GDM1 (cell line): ENCODE measurements around the gene PLEKHA5.

Source experiments
- DNase-seq: peaks from one replicate; lab custom pipeline; 2025; lab: John Stamatoyannopoulos, UW

PLEKHA5 gene

GRCh38 chr12:19130224-19131024 is 891 bp downstream of the PLEKHA5 start:
- DNase-seq, result peak; percentile 1

- no peak for DNase-seq
These were observed 1.5 kb downstream of the PLEKHA5 start for GRCh38 chr12:19131025-19131444.

DNA sequence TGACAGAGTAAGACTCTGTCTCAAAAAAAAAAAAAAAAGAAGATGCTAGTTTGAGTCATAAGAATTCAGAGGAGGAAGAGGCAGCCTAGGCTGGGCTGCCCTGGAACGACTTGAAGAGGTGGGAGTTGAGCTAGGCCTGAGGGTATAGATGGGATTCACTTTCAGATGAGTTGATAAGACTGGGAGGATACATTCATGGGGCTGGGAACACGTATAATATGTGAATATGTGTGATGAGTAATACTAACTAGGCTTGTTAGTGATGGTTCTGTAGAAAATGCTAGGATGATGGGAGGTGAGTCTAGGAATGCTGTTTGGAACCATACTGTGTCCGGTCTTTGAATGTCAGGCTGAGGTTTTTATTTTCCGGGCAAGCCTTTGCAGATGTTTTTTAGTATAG is 9.0 kb downstream of the PLEKHA5 start:
- no peak for DNase-seq

- DNase-seq, result no peak
These were observed 9.4 kb downstream of the PLEKHA5 start for GRCh38 chr12:19138956-19139355.

DNA sequence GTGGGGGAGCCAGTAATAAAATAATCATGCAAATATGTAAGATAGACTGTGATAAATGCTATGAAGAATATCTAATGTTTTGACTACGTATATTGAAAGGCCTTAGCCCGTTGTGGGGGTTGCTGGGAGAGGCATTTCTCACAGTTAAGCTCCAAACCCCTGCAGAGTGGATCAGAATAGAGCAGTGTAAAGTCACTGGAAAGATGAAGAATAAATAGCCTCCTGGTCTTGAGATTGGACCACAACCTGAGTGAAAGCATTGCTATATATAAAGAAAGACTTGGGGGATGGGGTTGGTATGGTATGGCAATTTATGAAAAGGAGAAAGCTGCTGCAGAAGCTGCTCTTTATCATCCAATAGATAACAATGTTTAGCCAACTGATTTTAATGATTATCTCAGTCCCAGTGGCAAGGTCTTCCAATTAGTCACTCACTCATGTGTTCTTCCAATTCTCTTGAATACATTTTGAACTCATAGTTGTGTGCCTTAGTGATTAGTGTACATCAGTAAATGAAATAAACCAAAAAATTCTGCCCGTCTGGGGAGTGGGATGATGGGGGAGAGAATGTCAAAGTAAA is 10.2 kb downstream of the PLEKHA5 start:
- no peak for DNase-seq

GRCh38 chr12:19140381-19141236 is 11.1 kb downstream of the PLEKHA5 start:
- DNase-seq, result no peak

DNA sequence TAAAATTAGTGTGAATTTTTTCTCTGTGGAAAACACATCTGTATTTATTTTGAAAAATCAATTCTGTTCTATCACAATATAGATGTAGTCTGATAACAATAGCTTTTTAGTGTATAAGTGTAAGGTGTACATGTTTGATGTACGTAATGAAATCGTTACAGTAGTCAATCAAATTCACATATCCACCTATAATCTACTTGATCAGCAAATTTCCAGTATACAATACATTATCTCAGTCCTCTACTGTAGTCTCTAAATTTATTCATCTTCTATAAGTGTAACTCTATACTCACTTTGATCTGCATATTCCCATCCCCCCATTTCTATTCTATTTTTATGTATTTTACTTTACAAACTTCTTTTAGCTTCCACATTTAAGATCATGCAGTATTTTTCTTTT is 13.0 kb downstream of the PLEKHA5 start:
- DNase-seq, result no peak

DNA sequence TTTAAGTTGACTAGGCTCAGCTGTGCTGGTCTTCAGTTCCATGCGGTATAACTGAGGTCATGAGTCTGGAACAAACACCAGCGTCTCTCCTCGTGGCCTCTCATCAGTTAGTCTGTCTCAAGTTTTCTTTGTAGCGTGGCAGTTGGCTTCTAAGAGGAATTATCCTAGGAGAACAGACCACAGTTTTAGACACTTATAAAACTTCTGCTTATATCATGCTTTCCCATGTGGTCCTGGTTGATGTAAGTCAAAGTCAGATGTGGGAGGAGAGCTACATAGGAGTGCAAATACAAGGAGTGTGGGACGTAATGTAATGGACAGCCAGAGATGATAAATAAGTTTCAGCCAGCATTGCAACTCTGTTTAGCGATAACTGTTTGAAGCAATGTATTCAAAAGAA is 14.8 kb downstream of the PLEKHA5 start:
- DNase-seq, result no peak

DNA sequence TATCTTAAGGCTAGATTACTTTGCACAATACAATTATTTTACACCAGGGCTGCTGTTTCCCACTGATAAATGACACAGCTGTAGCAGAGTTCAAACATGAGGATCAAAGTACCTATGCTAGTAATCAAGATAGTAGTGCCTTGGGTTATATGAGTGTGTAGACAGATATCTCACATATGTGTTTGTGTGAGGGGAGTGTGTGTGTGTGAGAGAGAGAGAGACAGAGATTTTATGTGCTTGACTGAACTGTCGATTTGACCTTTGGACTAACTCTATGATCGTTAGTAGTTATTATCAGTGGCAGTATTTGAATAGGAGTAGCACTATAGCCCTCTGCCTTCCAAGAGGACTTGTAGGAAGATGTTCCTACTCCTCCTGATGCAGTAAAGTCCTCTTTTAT is 15.5 kb downstream of the PLEKHA5 start:
- DNase-seq, result no peak

DNA sequence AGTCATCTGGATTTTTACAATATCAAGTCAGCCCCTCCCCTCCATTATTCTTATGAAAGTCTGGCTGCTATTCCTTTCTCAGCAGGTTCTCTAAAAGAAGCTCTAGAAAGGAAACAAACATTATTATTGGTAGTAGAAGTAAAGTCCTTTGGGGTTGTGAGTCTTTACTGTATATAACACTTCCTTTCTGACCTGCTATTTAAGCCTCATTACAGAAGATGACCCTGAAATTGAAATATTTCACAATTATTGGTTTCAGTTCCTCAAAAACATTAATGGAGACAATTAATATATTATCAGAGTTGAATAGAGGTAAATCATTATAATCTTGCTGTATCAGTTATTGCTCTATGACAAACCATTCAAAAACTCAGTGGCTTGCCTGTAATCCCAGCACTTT is 19.3 kb downstream of the PLEKHA5 start:
- DNase-seq, result no peak

GRCh38 chr12:19150273-19150900 is 20.9 kb downstream of the PLEKHA5 start:
- DNase-seq, result no peak

- no peak for DNase-seq
These were observed 21.8 kb downstream of the PLEKHA5 start for GRCh38 chr12:19151298-19151697.

- no peak for DNase-seq
These were observed 23.9 kb downstream of the PLEKHA5 start for GRCh38 chr12:19153396-19153795.

DNA sequence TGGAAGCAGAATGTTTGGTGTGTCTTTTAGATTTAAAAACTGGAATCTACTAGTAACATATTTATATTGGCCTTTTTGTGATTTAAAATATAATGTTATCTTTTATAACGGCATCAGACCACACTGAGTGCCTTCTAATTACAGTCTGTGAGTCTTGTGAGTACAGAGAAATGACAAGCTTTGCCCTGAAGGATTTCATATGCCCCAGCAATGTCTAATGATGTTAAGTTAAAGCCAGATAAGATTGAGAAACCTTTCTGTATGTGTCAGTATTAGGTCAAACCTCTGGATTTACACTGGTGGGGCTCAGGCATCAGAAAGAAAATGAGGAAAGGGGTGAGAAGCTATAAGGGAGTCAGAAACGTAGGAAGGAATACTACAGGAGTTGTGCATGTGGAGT is 25.2 kb downstream of the PLEKHA5 start:
- DNase-seq, result no peak

DNA sequence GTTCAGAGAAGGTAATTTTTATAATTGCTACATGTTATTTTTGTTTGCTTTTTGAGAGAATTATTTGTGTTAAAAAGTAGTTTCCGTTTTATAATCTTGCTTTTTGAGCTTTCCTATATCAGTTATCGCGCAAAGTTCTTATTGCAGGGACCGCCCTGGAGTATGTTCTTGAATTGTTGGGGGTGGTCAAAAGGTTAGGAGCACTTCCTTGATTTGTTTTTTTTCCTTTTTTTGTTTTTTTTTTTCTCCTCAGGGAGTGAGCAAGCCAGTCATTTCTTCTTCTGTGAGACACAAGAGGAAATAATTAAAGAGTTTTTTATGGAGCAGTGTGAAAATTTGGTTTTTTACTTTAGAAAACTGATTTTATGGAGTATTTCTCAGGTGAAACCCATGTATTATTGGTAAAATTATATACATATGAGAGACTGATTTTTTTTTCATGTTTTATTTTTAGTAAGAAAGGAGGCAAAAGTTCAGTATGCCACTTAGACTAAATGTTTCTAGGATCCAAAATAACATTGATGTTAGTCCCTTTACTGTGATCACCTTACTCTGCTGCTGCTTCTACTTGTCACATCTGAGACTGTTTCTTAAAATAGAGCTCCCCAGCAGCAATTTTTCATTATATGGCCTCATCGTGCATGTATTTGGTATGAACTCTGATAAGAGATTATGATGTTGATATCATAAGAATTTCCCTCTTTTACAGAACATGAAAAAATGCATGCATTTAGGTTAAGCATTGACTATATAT is 26.6 kb downstream of the PLEKHA5 start:
- DNase-seq, result no peak

GRCh38 chr12:19158923-19159322 is 29.4 kb downstream of the PLEKHA5 start:
- no peak for DNase-seq

DNA sequence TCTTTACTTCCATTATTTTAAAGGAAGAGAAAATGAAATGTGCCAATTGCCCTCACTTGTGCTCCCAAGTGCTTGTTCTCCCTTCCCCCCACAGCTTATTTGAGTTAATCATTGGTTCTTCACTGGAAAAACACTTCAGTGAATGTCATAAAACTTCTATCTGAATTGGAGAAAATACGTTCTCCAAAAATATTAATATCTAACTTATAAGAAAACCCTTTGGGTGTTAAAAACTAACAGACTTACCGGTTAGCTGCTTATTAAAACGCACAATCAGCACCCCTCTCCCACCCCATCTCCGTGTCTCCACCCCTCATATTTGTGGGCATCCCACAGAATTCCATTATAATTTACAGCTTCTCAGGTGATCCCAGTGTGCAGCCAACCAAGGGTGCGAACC is 31.7 kb downstream of the PLEKHA5 start:
- no peak for DNase-seq

DNA sequence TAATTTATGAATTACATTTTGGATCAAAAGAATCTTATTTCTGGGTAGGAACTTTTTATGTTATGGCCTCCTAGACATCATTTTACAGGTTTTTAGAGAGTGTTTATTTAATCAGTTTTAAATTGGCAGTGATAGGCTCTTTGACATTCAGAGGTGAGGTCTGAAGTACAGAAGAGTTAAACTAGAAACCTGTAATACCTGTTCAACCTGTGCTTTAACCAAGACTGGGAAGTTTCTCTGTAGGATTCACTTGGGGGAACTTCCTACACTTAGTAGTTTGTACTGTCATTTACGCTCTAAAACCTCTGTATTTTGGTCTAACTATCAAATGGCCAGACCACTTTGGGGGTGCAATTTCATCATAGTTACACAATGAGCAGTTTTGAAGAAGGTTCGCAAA is 35.9 kb downstream of the PLEKHA5 start:
- no peak for DNase-seq

GRCh38 chr12:19166387-19166786 is 36.9 kb downstream of the PLEKHA5 start:
- no peak for DNase-seq

- no peak for DNase-seq
These were observed 37.4 kb downstream of the PLEKHA5 start for GRCh38 chr12:19166956-19167355.

GRCh38 chr12:19167708-19168107 is 38.2 kb downstream of the PLEKHA5 start:
- no peak for DNase-seq

- DNase-seq, result no peak
These were observed 39.1 kb downstream of the PLEKHA5 start for GRCh38 chr12:19168644-19169043.
